ENCODE measurements around the gene ZNRF3.
"Not testable (repeated sequence)": the region's sequence is repeated elsewhere in the genome, so short reads cannot be mapped to it uniquely, and the experiment has no call there.

ZNRF3 gene

GRCh38 chr22:29016067-29016938 lies 132.9 kb downstream of the ZNRF3 start:
- no peak for DNase-seq

GRCh38 chr22:29018293-29019189 lies 135.2 kb downstream of the ZNRF3 start:
- no peak for DNase-seq

- DNase-seq = no peak
Observed at GRCh38 chr22:29022101-29022817, 138.9 kb downstream of the ZNRF3 start.

- no peak for DNase-seq
Observed at GRCh38 chr22:29023172-29023796, 139.9 kb downstream of the ZNRF3 start.

- DNase-seq = no peak
Observed at GRCh38 chr22:29026579-29026978, 143.2 kb downstream of the ZNRF3 start.

- no peak for DNase-seq
Observed at GRCh38 chr22:29028468-29028867, 145.1 kb downstream of the ZNRF3 start.

GRCh38 chr22:29029202-29030000 lies 146.0 kb downstream of the ZNRF3 start:
- DNase-seq = no peak

- DNase-seq = no peak
Observed at GRCh38 chr22:29030016-29030617, 146.7 kb downstream of the ZNRF3 start.

GRCh38 chr22:29030618-29031226 lies 147.3 kb downstream of the ZNRF3 start:
- peak; percentile 1 to 6 for DNase-seq

GRCh38 chr22:29031227-29032011 lies 148.0 kb downstream of the ZNRF3 start:
- DNase-seq = peak; percentile 44 to 71

GRCh38 chr22:29032014-29032475 lies 148.7 kb downstream of the ZNRF3 start:
- DNase-seq = no peak

GRCh38 chr22:29032584-29032983 lies 149.2 kb downstream of the ZNRF3 start:
- no peak for DNase-seq

GRCh38 chr22:29037340-29037932 lies 154.1 kb downstream of the ZNRF3 start:
- no peak for DNase-seq

- DNase-seq = no peak
Observed at GRCh38 chr22:29039148-29039547, 155.8 kb downstream of the ZNRF3 start.

GRCh38 chr22:29039684-29040083 lies 156.3 kb downstream of the ZNRF3 start:
- not testable (repeated sequence) for DNase-seq

GRCh38 chr22:29040385-29041275 lies 157.3 kb downstream of the ZNRF3 start:
- peak; percentile 30 to 64 for DNase-seq

- DNase-seq = no peak
Observed at GRCh38 chr22:29041408-29041807, 158.0 kb downstream of the ZNRF3 start.

GRCh38 chr22:29043906-29044575 lies 160.7 kb downstream of the ZNRF3 start:
- DNase-seq = no peak
